Testis (tissue), 3 donors: ENCODE measurements around the gene DBN1. TPM values are rescaled to one million over a fixed set of nuclear protein-coding genes. Genes with fewer than 3 reads are reported as not detected.
"Not testable (repeated sequence)": the region's sequence is repeated elsewhere in the genome, so short reads cannot be mapped to it uniquely, and the experiment has no call there.

Experiments
- DNase-seq: peaks from one replicate; pipeline ENCODE4 v3.0.0-alpha.2; 2019
- H3K27ac ChIP-seq, 2 donors: fragments of 200-600 bp; sonication (generic); one replicate each; pipeline ENCODE4 v1.5.1; 2019
- H3K27me3 ChIP-seq: fragments of 200-600 bp; sonication (generic); one replicate; pipeline ENCODE4 v1.5.1; 2019
- H3K36me3 ChIP-seq: fragments of 200-600 bp; sonication (generic); one replicate; pipeline ENCODE4 v1.5.1; 2017; ENCODE audit warnings: low read depth; ENCODE audit errors: missing control alignments
- H3K4me1 ChIP-seq: fragments of 200-600 bp; sonication (generic); one replicate; pipeline ENCODE4 v1.5.1; 2019
- H3K4me3 ChIP-seq, 2 donors: fragments of 200-600 bp; sonication (generic); one replicate each; pipeline ENCODE4 v1.5.1; 2017 to 2019
- H3K9me3 ChIP-seq: fragments of 200-600 bp; sonication (generic); one replicate; pipeline ENCODE4 v1.5.1; 2017
- POLR2A ChIP-seq: fragments of 450-650 bp; IDR thresholded peaks from one replicate; pipeline ENCODE4 v1.6.1; 2017; ENCODE audit warnings: antibody characterized with exemption, mild to moderate bottlenecking, moderate library complexity
- WGBS, 2 donors: methylation state at CpG; one replicate each; pipeline ENCODE4 v1.1.5; 2018; 5-methylcytosine and 5-hydroxymethylcytosine counted together
- intact Hi-C: fragments of 100-400 bp; cut with DNase I; formaldehyde crosslinking; loops from one replicate; pipeline ENCODE4 v1.15.1; 2023; ENCODE audit warnings: low total_unique reads
- polyA plus RNA-seq: library from polyadenylated mRNA; stranded (reverse); fragments of 350-450 nt; fragmentation: Illumina TruSeq; extraction: RNeasy Lipid Tissue Mini Kit (QIAGEN cat#74804); gene quantifications from one replicate; pipeline ENCODE4 v1.2.3, GENCODE V29; 2014; ENCODE audit warnings: low read depth, low replicate concordance; ENCODE audit not compliant: insufficient read depth
- total RNA-seq, 2 donors: library from RNA; depleted of rRNA; stranded (reverse); fragments of >200 nt; gene quantifications; one replicate each; pipeline ENCODE4 v1.2.3, GENCODE V29; 2016
- TF ChIP-seq, protein P1 (sequence below), 3 experiments: fragments of 450-650 bp in 2 of 3; fragments of 200-600 bp in 1 of 3; sonication (generic) in 1 of 3; IDR thresholded peaks; one replicate each; pipeline ENCODE4 v1.5.1; 2016 to 2019; ENCODE audit warnings: antibody characterized with exemption in 3 of 3, mild to moderate bottlenecking in 2 of 3, moderate library complexity in 1 of 3

DBN1 gene
- total and polyA plus RNA-seq, 3 donors from 2014 or later = 50.5 to 83.1 (median 69.6) TPM

DNA sequence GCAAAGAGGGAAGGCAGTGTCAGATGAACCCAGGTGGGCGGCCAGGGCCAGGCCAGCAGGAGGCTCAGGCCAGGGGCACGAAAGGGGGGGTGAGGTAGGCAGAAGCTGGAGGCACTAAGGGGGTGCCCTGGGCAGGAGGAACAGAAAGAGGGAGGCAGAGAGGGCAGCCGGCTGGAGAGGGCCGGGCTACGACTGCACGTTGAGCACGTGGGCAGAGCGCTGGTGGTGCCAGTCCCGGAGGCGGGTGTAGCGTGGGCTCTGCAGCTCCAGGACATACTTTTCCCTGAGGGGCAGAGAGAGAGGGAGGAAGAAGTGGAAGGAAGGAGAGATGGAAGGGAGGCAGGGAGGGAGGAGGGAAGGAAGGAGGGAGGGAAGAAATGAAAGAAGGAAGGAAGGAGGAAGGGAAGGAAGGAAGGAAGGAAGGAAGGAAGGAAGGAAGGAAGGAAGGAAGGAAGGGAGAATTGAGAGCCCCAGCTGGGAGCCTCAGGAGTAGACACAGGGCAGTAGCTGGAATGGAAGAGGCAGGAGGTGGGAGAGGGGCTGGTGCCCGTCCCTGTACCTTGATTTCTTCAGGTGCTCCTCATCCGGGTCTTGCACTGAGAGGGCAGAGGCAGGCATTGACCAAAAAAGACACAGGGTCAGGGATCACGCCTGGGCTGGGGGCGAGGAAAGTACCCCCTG is 17.0 kb upstream of the DBN1 start:
- no peak for TF ChIP-seq POLR2A
- TF ChIP-seq, protein P1, sequence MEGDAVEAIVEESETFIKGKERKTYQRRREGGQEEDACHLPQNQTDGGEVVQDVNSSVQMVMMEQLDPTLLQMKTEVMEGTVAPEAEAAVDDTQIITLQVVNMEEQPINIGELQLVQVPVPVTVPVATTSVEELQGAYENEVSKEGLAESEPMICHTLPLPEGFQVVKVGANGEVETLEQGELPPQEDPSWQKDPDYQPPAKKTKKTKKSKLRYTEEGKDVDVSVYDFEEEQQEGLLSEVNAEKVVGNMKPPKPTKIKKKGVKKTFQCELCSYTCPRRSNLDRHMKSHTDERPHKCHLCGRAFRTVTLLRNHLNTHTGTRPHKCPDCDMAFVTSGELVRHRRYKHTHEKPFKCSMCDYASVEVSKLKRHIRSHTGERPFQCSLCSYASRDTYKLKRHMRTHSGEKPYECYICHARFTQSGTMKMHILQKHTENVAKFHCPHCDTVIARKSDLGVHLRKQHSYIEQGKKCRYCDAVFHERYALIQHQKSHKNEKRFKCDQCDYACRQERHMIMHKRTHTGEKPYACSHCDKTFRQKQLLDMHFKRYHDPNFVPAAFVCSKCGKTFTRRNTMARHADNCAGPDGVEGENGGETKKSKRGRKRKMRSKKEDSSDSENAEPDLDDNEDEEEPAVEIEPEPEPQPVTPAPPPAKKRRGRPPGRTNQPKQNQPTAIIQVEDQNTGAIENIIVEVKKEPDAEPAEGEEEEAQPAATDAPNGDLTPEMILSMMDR (IDR thresholded peaks at IDR 0.05) = no peak
- Histone ChIP-seq H3K27ac (no peak overlapping the region), H3K27me3 (no peaks in the 10 kb centered on the region), H3K4me3 (no peak overlapping the region), H3K4me1 (peaks cover 20% of the 10 kb centered on the region), H3K9me3 (no peaks in the 10 kb centered on the region), H3K36me3 (no peaks in the 10 kb centered on the region)
- DNase-seq = no peak
- intact Hi-C loops = no loop called here
- WGBS, 2 donors = 68 to 87% methylated on average over 15 of the region's 15 CpGs

DNA sequence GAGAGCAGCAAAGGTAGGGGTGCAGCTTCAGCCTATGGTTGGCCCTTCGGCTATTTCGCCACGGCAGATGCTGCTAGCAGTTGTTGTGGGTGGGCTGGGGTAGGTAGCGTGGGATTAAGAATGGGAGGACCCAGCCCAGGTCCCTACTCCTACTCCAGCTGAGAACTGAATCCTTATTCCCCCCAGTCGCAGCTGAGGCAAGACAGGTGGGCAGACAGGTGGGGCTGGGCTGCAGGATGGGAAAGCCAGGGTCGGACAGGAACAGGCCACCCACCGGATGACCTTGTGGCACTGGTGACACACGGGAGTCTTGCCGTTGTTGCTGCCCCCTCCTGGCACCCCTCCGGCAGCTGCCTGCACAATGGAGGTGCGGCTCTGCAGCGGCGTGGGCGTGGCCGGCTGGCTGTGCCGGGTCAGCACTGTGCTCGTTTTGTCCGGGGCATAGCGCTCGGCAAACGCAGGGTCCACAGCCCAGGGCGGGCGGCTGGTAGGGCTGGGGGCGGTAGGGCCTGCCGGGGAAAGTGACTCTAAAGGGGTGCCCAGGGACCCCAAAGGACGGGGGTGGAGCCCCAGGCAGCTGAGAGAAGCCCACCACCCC is 15.8 kb upstream of the DBN1 start:
- Histone ChIP-seq H3K4me1 (peaks cover 14% of the 10 kb centered on the region), H3K4me3 (no peak overlapping the region), H3K36me3 (no peaks in the 10 kb centered on the region), H3K27me3 (no peaks in the 10 kb centered on the region), H3K9me3 (no peaks in the 10 kb centered on the region), H3K27ac (no peak overlapping the region)
- intact Hi-C loops = no loop called here
- TF ChIP-seq, protein P1 (IDR thresholded peaks at IDR 0.05) = no peak
- no peak for TF ChIP-seq POLR2A
- 67 to 82% methylated on average over 8 to 26 of the region's 26 CpGs for WGBS, 2 donors
- no peak for DNase-seq

DNA sequence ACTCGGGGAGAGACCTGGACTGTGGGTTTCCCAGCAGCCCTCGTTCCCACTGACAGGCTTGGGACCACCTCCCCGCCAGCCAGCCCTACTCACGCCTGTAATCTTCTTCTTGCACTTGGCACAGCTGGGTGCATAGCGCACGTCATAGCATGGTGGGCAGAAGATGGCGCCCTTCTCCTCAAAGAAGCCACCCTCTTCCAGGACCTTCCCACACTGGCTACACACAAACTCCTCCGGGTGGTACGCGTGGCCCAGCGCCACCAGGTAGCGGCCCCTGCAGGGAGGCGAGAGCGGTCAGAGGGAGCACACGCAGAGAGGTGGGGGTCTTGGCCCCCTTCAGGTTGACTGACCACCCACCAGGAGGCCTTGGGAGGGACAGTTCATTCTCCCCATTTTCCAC is 14.5 kb upstream of the DBN1 start:
- no peak overlapping the region for H3K27ac ChIP-seq
- H3K4me1 ChIP-seq = peaks cover 9% of the 10 kb centered on the region

DNA sequence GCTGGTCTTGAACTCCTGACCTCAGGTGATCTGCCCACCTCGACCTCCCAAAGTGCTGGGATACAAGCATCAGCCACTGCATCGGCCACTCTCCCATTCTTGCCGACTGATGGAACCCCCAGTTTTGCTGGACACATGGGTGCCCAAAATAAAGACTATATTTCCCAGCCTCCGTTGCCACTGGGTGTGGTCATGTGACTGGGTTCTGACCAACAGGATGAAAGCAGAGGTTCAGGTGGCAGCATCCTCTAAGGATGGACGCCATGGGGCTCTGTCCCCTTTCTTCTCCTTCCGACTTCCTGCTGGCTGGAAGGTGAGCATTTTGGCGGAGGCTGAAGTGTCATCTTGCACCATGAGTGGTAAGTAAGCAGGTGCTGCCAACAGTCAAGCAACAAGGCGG is 13.7 kb upstream of the DBN1 start:
- Histone ChIP-seq H3K27me3 (no peaks in the 10 kb centered on the region), H3K36me3 (no peaks in the 10 kb centered on the region), H3K4me3 (no peak overlapping the region), H3K27ac (no peak overlapping the region), H3K4me1 (peaks cover 7% of the 10 kb centered on the region), H3K9me3 (no peaks in the 10 kb centered on the region)
- intact Hi-C loops = no loop called here
- DNase-seq = no peak
- TF ChIP-seq, protein P1 (IDR thresholded peaks at IDR 0.05) = no peak
- TF ChIP-seq POLR2A = no peak
- 90% methylated on average over 7 to 8 of the region's 8 CpGs for WGBS, 2 donors

More for the DNA sequence above, 14.5 kb upstream of the DBN1 start:
- intact Hi-C loops = no loop called here
- H3K9me3 ChIP-seq = no peaks in the 10 kb centered on the region
- H3K27me3 ChIP-seq = no peaks in the 10 kb centered on the region
- H3K36me3 ChIP-seq = no peaks in the 10 kb centered on the region
- no peak overlapping the region for H3K4me3 ChIP-seq
- WGBS, 2 donors = 93 to 95% methylated on average over 8 to 9 of the region's 15 CpGs
- no peak for DNase-seq
- TF ChIP-seq, protein P1 (IDR thresholded peaks at IDR 0.05) = no peak
- TF ChIP-seq POLR2A = no peak

DNA sequence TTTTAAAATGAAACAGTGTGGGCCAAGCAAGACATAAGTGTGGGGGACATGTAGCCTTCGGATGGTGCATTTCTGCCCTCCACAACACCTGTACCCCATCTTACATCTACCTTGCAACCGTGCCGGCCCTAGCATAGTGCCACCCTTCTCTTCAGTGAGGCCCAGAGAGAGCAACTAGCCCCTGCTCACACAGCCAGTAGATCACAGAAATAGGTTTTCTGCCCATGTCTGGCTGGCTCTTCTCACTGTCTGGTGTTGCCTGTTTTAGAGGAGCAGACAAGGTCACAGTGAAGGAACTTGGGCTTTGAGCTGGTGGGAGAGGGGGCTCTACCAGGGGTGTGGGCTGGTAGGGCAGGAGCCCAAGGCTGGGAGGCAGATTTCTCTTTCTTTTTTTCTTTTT is 12.8 kb upstream of the DBN1 start:
- H3K36me3 ChIP-seq = no peaks in the 10 kb centered on the region
- TF ChIP-seq, protein P1 (IDR thresholded peaks at IDR 0.05) = no peak
- no peak for TF ChIP-seq POLR2A
- no peak overlapping the region for H3K4me3 ChIP-seq
- no peaks in the 10 kb centered on the region for H3K27me3 ChIP-seq
- DNase-seq = no peak
- no peaks in the 10 kb centered on the region for H3K9me3 ChIP-seq
- H3K27ac ChIP-seq = no peak overlapping the region
- peaks cover 7% of the 10 kb centered on the region for H3K4me1 ChIP-seq
- intact Hi-C loops = no loop called here
- 97 to 98% methylated on average over 3 of the region's 3 CpGs for WGBS, 2 donors

DNA sequence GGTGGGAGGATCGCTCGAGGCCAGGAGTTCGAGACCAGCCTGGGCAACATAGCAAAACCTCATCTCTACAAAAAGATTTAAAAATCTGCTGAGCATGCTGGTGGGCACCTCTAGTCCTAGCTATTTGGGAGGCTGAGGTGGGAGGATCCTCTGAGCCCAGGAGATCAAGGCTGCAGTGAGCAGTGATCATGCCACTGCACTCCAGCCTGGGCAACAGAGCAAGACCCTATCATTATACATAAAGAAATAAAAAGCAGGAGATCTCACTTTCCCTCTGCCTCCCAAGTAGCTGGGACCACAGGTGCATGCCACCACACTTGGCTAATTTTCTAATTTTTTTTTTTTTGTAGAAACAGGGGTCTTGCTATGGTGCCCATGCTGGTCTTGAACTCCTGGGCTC is 12.3 kb upstream of the DBN1 start:
- H3K27me3 ChIP-seq, H3K9me3 ChIP-seq, H3K36me3 ChIP-seq, DNase-seq, H3K4me1 ChIP-seq, H3K4me3 ChIP-seq, H3K27ac ChIP-seq, intact Hi-C loops: not testable (repeated sequence)
- 90 to 96% methylated on average over 3 of the region's 3 CpGs for WGBS, 2 donors
